Measurements from ENCODE around the gene DCAF12. TPM values are rescaled to one million over a fixed set of nuclear protein-coding genes. Genes with fewer than 3 reads are reported as not detected.

DCAF12 gene
- total RNA-seq, 1 experiment from 2014 or later: 27.0 TPM

- TF ChIP-seq STAT6 (CRISPR knock-in tag; conservative IDR thresholded peaks at IDR 0.05; ENCODE audit: low read depth) (no peak), TEAD1 (CRISPR knock-in tag; IDR thresholded peaks at IDR 0.05) (no peak), ZNF425 (CRISPR knock-in tag; conservative IDR thresholded peaks at IDR 0.05) (no peak), E2F4 (CRISPR knock-in tag; IDR thresholded peaks at IDR 0.05; ENCODE audit: borderline replicate concordance, low read depth) (no peak), GRHL2 (CRISPR knock-in tag; IDR thresholded peaks at IDR 0.05; ENCODE audit: insufficient replicate concordance, severe bottlenecking) (no peak), ATF2 (CRISPR knock-in tag; IDR thresholded peaks at IDR 0.05; ENCODE audit: borderline replicate concordance, low read depth) (no peak), AFF4 (CRISPR knock-in tag; IDR thresholded peaks at IDR 0.05; ENCODE audit: borderline replicate concordance) (no peak), MYBL2 (CRISPR knock-in tag; IDR thresholded peaks at IDR 0.05) (no peak), PREB (CRISPR knock-in tag; IDR thresholded peaks at IDR 0.05; ENCODE audit: borderline replicate concordance) (no peak)
These were observed 2.4 kb downstream of the DCAF12 start (continued) for GRCh38 chr9:34124099-34124498.

GRCh38 chr9:34123682-34124081 lies 2.8 kb downstream of the DCAF12 start:
- H3K36me3 Mint-ChIP-seq: peaks cover 37% of the 10 kb centered on the region
- POLR2A ChIA-PET: no interaction called here
- no peaks in the 10 kb centered on the region for H3K27me3 Mint-ChIP-seq (ENCODE audit: low read depth)
- no peak overlapping the region for H3K27ac Mint-ChIP-seq
- H3K4me1 Mint-ChIP-seq: peaks cover 16% of the 10 kb centered on the region
- H3K9me3 Mint-ChIP-seq: no peaks in the 10 kb centered on the region
- ATAC-seq (no peak), DNase-seq (ENCODE audit: low spot score) (no peak)
- H3K4me3 Mint-ChIP-seq: no peak overlapping the region
- CTCF ChIA-PET: no interaction called here
- TF ChIP-seq ZBTB43 (CRISPR knock-in tag; IDR thresholded peaks at IDR 0.05): no peak
- TF ChIP-seq ZSCAN18 (CRISPR knock-in tag; IDR thresholded peaks at IDR 0.05): no peak
- no peak for TF ChIP-seq RELA (CRISPR knock-in tag; IDR thresholded peaks at IDR 0.05; ENCODE audit: borderline replicate concordance)
- no peak for TF ChIP-seq PREB (CRISPR knock-in tag; IDR thresholded peaks at IDR 0.05; ENCODE audit: borderline replicate concordance)
- TF ChIP-seq SMAD4 (CRISPR knock-in tag; IDR thresholded peaks at IDR 0.05): no peak
- no peak for TF ChIP-seq GABPB1 (CRISPR knock-in tag; IDR thresholded peaks at IDR 0.05)
- TF ChIP-seq PRRX2 (CRISPR knock-in tag; IDR thresholded peaks at IDR 0.05): no peak
- TF ChIP-seq FOXJ3 (CRISPR knock-in tag; IDR thresholded peaks at IDR 0.05; ENCODE audit: borderline replicate concordance): no peak
- no peak for TF ChIP-seq TP53 (CRISPR knock-in tag; IDR thresholded peaks at IDR 0.05)

Data from WTC11 (cell line).